NOMO-1 treated with DMSO at 0.1 percent for 48 hours (cell line): ENCODE measurements around the gene ABTB1.

Experiments
- DNase-seq: peaks from one replicate; lab custom pipeline; 2025; ENCODE audit not compliant: unreplicated experiment; lab: John Stamatoyannopoulos, UW

Gene ABTB1

DNA sequence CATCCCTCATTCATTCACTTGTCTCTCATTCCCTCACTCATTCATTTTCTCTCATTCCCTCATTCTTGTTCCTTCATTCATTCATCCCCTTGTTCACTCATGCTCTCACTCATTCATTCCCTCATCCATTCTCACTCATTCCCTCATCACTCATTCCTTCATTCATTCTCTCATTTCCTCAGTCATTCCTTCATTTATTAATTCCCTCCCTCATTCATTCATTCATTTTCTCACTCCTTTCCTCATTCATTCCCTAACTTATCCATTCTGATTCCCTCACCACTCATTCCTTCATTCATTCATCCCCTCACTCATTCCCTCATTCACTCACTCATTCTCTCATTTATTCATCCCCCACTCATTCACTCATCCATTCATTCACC is 13.8 kb downstream of the ABTB1 start:
- DNase-seq, result no peak

DNA sequence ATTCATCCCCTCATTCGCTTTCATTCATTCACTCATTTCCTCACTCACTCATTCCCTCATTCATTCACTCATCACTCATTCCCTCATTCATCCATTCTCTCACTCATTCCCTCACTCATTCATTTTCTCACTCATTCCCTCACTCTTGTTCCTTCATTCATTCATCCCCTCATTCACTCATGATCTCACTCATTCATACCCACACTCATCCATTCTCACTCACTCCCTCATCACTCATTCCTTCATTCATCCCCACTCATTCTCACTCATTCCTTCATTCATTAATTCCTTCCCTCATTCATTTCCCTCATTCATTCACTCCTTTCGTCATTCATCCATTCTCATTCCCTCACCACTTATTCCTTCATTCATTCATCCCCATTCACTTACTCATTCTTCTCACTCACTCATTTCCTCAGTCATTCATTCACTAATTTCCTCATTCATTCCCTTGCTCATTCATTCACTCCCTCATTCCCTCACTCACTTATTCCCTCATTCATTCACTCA is 14.5 kb downstream of the ABTB1 start:
- no peak for DNase-seq

DNA sequence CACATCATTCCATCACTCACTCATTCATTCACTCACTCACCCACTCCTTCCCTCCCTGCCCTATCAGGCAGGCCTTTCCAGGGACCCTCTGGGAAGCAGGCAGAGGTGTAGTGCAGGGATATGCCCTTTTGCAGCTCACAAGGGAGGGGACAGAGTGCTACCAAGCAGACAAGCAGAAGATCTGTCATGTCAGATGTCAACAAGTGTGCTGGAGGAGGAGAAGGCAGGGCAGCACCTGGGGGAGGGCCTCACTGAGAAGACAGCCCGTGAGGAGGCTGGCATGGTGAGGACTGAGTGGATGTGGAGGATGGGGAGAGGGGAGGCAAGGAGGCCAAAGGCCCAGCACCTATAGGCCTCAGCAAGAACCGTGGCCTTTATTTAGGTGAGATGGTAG is 15.3 kb downstream of the ABTB1 start:
- no peak for DNase-seq

DNA sequence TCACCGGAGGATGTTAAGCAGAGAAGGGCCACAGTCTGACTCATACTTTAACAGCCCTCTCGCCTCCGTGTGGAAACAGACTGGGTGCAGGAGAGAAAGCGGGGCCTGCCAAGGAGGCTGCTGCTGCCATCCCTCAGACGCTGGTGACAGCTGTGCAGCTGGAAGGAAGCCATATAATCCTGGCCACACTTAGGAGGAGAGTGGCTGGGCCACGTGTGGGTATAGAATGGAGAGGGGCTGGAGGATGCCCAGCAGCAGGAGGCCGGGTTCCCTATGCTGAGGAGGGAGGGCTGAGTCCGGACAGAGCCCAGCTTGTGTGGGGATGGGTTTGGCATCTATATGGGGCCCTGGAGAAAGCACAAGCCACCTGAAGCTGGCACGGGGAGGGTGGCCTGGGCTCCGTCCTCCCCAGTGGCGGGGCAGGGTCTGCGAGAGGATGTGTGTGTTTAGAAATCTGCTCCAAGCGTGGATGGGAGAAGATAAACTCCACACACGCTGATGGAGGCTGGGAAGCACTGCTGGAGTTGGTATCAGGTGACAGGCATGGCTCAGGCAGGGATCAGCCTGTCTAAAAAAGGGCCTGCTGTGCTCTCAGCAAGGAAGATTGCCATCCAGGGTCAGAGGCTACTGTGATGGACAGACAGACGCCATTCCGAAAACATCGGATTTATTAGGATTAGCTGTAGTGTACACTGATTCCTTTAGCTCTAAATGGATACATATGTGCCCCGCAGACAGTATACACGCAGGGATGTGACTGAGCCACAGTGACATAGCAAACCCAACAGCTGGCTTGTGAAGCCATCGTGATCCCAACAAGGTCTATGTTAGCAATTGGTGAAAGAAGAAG is 15.9 kb downstream of the ABTB1 start:
- DNase-seq, result no peak

DNA sequence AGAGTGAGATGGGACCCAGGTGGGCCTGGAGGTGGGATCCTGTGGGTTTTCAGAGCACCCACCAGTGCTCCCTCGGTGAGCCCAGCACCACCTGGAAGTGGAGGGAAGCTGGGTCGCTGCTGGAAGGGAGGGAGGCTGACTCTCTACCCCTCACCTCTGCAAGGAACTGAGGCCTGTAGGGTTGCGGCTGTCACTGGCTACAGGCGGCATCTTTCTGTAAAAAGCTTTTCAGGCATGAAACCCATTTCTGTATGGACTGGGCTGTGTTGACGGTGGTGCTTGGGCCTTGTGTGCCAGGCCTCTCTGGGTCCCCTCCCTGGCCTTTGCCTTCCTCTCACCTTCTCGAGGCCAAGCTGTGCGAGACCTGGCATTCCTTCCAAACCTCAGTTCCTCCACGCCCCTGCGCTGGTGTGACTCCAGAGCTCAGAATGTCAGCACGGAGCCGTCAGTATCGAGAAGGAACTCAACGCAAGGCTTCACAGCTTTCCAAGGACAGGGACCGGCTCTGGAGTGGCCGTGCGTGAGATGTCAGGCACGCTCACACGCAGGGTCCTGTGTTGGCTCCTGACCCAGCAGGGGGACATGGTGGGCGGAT is 16.6 kb downstream of the ABTB1 start:
- DNase-seq, result no peak

DNA sequence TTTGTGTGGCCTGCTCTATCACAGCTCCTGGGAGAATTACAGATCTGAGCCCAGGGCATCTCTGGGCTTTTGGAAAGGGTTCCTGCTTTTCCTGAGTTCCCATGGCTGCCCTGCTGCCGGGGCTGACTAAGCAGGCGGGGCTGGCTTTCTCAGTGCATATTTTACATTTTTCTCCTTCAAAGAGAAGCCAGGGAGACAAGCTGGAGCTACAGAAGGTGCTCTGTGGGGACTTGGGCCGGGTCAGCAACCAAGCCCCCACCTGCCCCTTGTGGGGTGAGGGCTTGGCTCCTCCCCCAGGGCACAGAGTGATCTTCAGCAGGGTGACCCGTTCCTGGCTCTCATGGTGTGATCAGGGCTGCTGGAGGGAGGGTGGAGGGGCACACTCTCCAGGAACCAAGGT is 17.4 kb downstream of the ABTB1 start:
- no peak for DNase-seq

DNA sequence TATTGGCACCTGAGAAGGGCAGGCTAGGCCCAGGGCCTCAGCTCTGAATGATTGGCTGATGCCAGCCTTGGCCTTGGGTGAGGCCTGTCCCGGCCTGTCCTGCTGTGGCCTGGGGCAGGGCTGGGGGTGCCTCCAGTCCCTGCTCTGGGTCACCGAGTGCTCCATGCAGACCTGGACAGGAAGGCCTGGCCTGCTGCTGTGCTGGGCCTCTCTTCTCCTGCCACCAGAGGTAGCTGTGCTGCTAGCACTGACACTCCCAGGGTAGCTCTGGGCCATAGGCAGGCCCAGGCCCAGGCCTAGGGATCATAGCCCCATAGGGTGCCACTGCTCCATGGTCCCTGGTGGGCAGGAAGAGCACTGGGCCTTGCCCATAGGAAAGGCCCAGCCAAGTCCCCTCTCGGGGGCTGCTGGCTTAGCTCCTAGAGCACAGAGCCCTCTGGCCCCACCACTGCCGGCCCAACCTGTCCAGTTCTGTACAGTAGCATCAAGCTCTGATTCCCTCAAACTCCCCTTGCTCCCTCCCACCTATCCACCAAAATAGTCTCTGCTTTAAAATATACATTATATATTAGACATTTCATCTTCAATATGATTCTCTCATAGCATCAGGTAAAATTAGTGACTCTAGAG is 18.2 kb downstream of the ABTB1 start:
- peak; percentile 41 for DNase-seq

DNA sequence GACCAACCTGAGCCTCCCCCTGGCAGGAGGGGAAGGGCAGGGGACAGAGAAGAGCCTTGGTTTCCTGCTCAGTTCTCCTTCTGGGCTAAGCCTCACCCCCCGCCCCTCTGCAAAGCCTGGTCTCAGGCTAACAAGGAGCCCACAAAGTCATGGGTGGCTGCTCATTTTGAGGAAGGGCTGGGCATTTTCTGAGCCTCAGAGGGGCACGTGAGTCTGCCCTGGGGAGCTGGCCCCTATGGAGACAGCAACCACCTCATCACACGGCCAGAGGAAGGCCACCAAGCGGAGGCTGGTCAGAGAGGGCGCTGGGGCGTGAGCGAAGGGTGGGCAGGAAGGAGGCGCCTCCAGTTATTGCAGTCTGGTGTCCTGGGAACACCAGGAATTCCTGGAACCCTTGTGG is 18.7 kb downstream of the ABTB1 start:
- no peak for DNase-seq

DNA sequence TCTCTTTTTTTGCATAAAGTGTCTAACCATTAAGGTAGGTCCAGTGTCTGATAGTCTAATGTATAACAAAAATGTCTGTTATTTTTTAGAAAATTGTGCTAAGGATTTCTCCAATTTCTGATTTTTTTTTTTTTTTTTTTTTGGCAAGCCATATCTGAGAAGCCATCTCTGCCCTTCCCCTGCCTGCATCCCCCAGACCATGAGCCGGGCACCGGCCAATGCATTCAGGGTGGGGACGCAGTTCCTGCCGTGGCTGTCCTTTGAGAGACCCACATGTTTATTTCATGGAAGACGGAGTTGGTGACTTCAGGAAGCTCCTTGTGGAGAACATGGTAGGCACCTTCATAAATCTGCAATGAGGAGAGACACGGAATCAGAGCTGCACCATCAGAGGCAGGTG is 19.2 kb downstream of the ABTB1 start:
- DNase-seq, result no peak

DNA sequence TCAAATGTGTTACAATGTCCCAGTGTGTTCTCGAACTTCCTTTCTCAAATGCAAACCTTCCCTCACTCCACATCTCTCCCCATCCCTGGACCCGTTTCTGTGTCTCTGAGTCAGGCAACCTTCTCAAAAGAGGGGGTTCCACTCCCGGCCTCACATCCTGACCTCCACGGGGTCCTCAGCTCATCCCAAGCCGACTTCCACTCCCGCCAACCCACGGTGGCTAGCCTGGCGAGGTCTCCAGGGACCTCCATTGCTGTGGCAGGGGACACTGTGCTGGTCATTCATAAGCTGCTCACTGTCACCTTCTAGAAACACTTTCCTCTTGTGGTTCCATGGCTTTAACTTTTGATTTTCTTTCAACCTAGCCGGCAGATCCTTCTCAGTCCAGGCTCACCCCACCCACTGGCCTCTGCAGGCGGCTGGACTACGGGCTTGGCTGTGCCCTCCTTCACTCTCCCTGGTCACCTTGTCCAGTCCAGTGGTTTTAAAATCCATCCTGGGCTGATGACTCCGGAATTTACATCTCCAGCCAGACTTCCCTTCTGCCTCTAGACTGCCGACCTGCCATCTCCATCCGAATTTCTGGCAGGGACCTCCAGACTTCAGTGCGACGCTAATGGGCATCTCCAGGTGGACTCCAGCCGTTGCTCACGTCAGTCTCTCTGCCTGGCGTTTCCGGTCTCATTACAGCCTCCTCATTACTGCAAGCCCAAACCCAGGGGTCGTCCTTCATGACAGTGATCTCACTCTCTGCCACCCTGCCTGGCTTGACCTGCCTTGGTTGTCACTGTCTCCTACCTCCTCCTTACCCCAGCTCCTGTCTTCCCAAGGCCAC is 20.0 kb downstream of the ABTB1 start:
- no peak for DNase-seq

DNA sequence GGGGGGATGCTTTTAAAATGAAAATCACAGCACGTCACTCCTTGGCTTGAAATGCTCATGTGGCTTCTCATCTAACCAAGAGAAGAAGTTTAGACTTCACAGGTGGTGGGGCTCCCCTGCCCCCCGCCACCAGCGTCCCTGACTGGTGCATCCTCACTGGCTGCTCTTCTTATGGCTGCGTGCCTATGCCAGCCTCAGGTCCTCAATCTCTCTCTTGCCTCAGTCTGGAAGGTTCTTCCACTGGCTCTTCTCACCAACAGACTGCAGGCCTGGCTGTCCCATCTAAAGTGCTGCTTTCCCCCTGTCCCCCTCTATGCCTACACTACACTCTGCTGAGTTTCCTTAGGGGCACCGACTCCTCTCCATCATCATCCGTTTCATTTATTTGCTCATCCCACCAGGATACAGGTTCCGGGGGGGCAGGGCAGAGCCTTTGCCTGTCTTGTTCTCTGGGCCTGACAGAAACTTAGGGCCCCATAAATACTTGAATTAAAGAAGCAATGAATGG is 20.6 kb downstream of the ABTB1 start:
- no peak for DNase-seq

DNA sequence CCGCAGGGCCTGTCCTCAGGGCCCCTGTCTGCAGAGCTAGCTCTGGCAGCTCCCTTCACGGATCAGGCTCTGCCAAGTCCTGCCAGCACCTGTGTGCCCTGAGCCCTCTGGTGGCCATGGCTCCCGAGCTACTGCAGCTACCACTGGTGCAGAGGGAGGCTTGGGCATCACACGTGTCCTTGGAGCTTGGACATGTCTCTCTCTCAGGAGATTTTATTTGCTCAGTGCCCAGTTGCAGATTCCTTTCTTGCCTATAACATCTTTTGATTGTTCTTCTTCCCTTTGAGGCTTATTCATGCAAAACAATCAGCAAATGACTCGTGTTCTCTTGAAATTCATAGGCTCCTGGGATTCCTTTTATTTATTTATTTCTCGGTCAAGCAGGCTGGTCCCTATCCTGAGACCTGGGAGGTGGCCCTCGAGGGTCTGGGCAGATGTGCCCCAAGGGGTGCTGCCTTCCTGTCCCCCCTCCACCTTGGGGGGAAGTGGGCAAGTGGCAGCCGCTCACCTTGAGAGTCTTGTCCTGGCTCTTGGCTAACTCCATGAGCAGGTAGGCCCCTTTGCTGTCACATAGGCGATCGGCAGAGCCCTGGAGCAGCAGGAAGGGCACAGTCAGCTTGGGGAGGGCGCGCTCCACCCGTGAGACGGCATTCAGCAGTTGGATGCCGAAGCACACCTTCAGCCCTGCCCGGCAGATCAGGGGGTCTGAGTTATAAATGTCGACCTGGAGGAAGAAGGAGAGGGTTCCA is 21.9 kb downstream of the ABTB1 start:
- DNase-seq, result no peak

DNA sequence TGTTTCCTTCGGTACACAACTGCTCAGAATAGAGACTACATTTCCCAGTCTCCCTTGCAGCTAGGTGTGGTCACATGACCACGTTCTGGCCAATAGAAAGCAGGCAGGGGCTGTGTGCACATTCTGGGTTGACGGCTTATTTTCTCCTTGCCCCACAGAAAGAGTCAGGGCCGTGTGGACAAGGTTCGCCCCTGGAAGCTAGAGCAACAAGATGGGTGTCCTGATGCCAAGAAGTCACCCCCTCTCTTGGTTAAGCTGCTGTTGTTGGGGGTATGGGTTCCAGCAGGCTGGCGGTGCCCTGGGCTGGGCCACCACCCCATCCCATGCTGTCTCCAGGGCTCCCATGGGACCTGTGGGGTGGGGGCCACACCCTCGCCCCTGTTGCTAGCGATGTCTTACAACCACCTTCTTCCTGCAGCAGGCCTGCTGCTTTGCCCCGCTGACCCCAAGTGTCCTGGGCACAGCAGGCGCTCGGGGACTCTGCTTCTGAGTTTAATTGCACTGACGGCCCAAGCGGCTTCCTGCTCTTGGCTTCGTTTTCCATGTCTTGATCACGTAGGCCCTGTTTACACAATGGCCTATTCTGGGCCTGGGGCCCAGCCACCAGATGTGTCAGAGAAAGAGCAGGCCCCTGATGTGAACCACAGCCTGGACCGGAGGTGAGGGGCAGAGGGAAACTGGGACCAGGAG is 24.9 kb downstream of the ABTB1 start:
- peak; percentile 82 for DNase-seq

DNA sequence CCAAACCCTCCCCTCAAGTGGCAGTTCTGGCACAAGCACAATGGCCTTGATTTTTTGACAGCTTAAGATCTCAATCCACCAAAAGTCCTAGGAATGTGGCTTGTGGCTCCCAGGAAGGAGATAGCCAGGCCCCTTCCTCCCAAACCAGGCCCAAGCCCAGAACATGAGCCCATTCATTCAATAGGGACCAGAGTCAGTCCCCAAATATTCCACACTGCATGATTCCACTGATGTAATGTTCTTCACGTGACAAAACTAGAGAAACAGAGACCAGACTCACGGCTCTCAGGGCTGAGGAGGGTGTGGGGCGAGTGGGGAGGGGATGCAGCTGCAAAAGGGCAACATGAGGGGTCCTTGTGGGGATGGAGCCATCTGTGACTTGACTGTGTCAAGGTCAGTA is 25.5 kb downstream of the ABTB1 start:
- DNase-seq, result no peak

DNA sequence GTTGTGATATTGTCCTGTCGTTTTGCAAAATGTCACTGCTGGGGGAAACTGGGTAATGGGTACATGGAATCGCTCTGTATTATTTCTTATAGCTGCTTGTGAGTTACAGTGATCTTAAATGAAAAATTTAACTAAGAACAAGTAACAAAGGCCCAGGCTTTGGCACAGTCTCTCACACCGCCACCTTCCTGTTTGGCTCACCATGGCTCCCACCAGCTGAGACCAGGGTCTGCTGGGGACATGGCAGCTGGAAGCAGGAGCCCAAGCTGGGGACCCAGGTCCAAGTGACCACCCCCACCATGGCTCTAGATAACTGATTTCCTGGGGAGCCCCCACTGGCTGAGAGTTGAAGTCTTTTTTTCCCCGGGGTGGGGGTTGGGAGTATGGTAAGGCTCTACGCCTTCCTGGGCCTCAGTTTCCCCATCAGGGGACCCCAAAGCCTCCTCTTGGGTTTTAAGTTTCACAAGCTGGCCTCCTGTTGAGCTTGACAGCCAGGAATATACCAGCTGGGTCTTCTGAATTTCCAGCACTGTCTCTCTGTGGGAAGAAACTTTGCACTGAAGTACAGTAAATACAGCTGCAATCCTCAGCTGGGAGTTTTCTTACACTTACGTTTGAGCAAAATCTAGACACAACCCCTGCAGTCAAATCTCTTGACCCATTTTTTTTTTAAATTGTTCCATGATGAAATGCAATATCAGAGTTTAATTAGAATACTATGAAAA is 26.1 kb downstream of the ABTB1 start:
- no peak for DNase-seq

DNA sequence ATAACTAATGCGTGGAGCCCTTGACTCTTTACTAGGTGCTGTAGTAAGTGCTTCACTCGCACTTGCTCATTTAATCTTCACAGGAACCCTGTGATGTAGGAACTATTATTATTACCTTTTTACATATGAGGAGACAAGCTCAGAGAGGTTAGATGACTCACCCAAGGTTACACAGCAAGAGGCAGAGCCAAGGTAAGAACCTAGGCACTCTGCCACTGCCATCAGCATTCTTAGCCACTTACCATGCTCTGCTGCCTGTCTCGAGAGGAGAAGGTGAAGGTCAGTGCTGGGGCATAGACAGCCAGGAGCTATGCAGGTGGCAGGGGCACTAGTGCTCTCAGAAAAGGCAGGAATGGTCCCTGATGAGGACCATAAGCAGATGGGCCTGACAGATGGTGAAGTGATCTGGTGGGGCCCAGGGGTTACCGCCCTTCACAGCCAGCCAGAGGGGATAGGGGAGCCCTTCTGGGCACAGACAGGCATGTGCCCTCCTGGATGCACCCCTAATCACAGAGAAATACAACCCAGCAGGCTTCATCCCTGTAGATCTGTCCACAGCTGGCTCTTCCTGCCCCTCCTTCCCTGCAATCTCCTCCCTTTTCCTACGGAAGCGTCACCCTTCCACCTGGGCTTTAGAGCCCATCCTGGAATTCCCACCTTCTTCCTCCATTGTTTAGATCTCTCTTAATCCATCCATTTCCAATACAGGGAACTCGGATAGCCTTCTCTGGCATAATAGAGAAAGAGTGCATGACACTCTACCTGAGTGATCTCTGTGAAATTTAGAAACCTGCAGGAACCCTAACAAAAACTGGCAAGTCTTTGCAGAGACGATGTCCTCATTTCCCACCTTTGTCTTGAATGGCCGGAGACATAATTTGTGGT is 26.9 kb downstream of the ABTB1 start:
- no peak for DNase-seq

DNA sequence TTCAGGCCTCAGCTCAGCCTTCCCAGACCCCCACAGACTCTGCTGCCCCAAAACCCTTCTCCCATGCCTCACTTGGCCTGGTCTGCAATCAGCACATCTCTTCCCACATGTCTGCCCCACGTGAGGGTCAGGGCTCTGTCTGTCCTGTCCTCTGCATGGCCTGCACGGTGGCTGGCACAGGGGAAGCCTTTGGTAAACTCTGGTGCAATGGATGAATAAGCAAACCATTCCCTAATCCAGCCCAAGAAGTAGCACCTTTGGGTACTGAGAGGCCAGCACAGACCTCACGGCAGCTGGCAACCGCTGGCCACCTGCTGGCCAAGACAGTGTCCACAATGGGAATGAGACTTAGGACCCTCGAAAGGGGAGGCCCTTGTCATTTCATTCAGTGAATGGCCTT is 27.7 kb downstream of the ABTB1 start:
- DNase-seq, result no peak

DNA sequence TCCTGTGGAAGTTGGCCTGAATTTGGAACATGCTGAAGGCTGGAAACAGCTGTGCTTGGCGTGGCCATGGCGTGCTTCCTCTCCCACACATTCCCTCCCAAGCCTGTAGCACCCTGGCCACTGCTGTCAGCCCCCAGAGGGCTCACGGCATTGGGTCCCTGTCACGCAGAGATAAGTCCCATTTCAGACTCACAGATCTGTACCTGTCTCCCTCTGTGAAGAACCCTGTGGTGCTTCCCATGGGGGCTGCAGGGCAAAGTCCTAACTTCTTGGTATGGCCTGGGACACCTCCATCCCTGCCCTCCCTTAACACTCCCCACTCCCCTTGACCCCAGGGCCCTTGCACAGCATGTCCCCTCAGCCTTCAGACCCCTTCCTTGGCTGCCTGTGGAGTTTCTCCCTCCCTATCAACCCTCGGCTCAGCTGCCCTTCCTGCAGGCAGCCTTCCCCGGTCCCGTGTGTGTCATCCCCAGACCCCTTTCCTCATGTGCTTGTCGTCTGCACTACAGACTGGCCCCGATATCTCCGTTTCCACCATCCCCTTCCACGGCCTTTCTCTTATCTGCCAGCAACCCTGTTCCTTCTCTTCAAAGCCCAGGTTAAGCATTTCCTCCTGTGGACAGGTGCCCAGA is 28.6 kb downstream of the ABTB1 start:
- DNase-seq, result no peak
